ENCODE measurements around the gene MRC1.

DNA sequence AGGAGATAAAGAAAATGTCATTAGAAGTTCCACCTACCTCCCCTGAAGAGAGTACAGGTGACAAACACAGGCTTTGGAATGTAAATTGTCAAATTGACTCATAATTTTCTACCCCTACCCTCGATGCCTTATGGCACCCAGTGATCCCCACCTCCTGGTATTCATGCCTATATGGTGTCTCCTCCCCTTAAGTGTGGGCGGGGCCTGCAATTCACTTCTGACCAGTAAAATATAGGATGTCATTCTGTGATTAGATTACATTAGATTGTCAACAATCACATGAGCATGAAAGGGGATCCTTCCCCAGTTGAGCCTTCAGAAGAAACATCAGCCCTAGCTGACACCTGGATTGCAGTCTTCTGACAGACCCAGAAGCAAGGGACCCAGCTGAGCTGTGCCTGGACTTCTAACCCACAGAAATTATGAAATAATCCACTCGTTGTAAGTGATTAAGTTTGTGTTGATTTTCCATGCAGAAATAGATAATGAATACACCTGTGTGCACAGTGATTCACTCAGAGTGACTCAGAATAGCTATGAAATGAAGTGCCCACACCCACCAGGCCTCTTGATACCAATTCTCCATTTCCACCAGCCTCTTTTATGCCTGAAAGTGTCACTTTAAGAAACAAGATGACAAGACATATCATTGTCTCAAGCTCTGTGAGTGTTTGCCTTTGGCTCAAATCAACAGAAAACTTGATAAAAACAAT, 134.0 kb downstream of the MRC1 start:
- TF ChIP-seq CTCF (IDR thresholded peaks at IDR 0.05; ENCODE audit: low read depth, low read length) = no peak
- no peak for TF ChIP-seq POLR2A (IDR thresholded peaks at IDR 0.05; ENCODE audit: extremely low read depth, insufficient read length)
- TF ChIP-seq, protein P1, sequence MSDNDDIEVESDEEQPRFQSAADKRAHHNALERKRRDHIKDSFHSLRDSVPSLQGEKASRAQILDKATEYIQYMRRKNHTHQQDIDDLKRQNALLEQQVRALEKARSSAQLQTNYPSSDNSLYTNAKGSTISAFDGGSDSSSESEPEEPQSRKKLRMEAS (IDR thresholded peaks at IDR 0.05; ENCODE audit: low read depth, low read length) = no peak
- TF ChIP-seq MYC (IDR thresholded peaks at IDR 0.05; ENCODE audit: low read depth, low read length) = no peak

Data from NB4 (cell line).